ENCODE results near the gene ACOT9. TPM values are rescaled to one million over a fixed set of nuclear protein-coding genes. Genes with fewer than 3 reads are reported as not detected.

ACOT9 gene
- total and polyA plus RNA-seq, 2 experiments from 2014 or later = 28.5 to 34.3 TPM

- TF ChIP-seq, protein P1, sequence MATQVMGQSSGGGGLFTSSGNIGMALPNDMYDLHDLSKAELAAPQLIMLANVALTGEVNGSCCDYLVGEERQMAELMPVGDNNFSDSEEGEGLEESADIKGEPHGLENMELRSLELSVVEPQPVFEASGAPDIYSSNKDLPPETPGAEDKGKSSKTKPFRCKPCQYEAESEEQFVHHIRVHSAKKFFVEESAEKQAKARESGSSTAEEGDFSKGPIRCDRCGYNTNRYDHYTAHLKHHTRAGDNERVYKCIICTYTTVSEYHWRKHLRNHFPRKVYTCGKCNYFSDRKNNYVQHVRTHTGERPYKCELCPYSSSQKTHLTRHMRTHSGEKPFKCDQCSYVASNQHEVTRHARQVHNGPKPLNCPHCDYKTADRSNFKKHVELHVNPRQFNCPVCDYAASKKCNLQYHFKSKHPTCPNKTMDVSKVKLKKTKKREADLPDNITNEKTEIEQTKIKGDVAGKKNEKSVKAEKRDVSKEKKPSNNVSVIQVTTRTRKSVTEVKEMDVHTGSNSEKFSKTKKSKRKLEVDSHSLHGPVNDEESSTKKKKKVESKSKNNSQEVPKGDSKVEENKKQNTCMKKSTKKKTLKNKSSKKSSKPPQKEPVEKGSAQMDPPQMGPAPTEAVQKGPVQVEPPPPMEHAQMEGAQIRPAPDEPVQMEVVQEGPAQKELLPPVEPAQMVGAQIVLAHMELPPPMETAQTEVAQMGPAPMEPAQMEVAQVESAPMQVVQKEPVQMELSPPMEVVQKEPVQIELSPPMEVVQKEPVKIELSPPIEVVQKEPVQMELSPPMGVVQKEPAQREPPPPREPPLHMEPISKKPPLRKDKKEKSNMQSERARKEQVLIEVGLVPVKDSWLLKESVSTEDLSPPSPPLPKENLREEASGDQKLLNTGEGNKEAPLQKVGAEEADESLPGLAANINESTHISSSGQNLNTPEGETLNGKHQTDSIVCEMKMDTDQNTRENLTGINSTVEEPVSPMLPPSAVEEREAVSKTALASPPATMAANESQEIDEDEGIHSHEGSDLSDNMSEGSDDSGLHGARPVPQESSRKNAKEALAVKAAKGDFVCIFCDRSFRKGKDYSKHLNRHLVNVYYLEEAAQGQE (IDR thresholded peaks at IDR 0.05; ENCODE audit: unreplicated experiment) = no peak
Observed at GRCh38 chrX:23668335-23668734, 74.7 kb downstream of the ACOT9 start (continued).

GRCh38 chrX:23667239-23668177 is 75.6 kb downstream of the ACOT9 start, which contains the start of gene PRDX4:
TSS of gene PRDX4 (plus strand) at chrX:23667493. CDS start at chrX:23667571, 78 bp downstream.
- Histone ChIP-seq H3K79me2 (replicated peaks; ENCODE audit: insufficient read depth) (peaks cover 21% of the 10 kb centered on the region), H3K4me1 (ENCODE audit: insufficient read depth) (peaks cover 6% of the 10 kb centered on the region), H3F3A (replicated peaks; ENCODE audit: low read depth) (no peaks in the 10 kb centered on the region), H3K9me2 (ENCODE audit: insufficient read depth) (no peaks in the 10 kb centered on the region), H3K4me2 (peak within 1 kb of the TSS; percentile 76), H3K4me3 (peak within 1 kb of the TSS; percentile 48), H4K20me1 (replicated peaks; ENCODE audit: insufficient read depth) (no peaks in the 10 kb centered on the region), H3K27me3 (ENCODE audit: insufficient read depth) (no peaks in the 10 kb centered on the region), H3K36me3 (ENCODE audit: insufficient read depth) (no peaks in the 10 kb centered on the region), H3K27ac (ENCODE audit: low read depth) (no peak within 1 kb of the TSS), H2AFZ (no peak within 1 kb of the TSS)
- Mint-ChIP-seq H3K27me3 (ENCODE audit: insufficient read depth, low read depth, poor library complexity) (no peaks in the 10 kb centered on the region), H3K4me1 (peaks cover 14% of the 10 kb centered on the region), H3K27ac (no peak within 1 kb of the TSS), H3K9me3 (no peaks in the 10 kb centered on the region), H3K4me3 (peak within 1 kb of the TSS; percentile 78), H3K36me3 (ENCODE audit: low read depth) (peaks cover under 1% of the 10 kb centered on the region; the same call in 2 of the 3 replicates)
- peak; percentile 93 for ATAC-seq
- peak; percentile 69 for DNase-seq (ENCODE audit: low spot score)
- TF ChIP-seq ZNF114 (CRISPR knock-in tag; IDR thresholded peaks at IDR 0.05) = no peak
- no peak for TF ChIP-seq ZNF331 (CRISPR knock-in tag; IDR thresholded peaks at IDR 0.05; ENCODE audit: low read depth)
- no peak for TF ChIP-seq ZNF462 (CRISPR knock-in tag; IDR thresholded peaks at IDR 0.05)
- TF ChIP-seq, protein P2, sequence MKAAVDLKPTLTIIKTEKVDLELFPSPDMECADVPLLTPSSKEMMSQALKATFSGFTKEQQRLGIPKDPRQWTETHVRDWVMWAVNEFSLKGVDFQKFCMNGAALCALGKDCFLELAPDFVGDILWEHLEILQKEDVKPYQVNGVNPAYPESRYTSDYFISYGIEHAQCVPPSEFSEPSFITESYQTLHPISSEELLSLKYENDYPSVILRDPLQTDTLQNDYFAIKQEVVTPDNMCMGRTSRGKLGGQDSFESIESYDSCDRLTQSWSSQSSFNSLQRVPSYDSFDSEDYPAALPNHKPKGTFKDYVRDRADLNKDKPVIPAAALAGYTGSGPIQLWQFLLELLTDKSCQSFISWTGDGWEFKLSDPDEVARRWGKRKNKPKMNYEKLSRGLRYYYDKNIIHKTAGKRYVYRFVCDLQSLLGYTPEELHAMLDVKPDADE (IDR thresholded peaks at IDR 0.05) = no peak
- TF ChIP-seq NANOG (IDR thresholded peaks at IDR 0.05; ENCODE audit: borderline replicate concordance) = no peak
- TF ChIP-seq, protein P1 (IDR thresholded peaks at IDR 0.05; ENCODE audit: unreplicated experiment) = no peak
- TF ChIP-seq CREB1 (CRISPR knock-in tag; IDR thresholded peaks at IDR 0.05; ENCODE audit: low read depth) = 0 out of 2 replicates have a peak, but pooled peaks have one; percentile 20
- TF ChIP-seq POLR2AphosphoS5 (IDR thresholded peaks at IDR 0.05; ENCODE audit: low read depth) = peak; percentile 43; the same call in 1 of the 2 replicates
